GM18909 (cell line): ENCODE results near the gene IGFBP5.

Source experiments
- ATAC-seq: cut with Tn5 transposase; IDR thresholded peaks from one replicate; pipeline ENCODE4 v1.9.1; 2021; ENCODE audit warnings: mild to moderate bottlenecking; ENCODE audit not compliant: unreplicated experiment, poor library complexity

Gene IGFBP5, protein sequence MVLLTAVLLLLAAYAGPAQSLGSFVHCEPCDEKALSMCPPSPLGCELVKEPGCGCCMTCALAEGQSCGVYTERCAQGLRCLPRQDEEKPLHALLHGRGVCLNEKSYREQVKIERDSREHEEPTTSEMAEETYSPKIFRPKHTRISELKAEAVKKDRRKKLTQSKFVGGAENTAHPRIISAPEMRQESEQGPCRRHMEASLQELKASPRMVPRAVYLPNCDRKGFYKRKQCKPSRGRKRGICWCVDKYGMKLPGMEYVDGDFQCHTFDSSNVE

DNA sequence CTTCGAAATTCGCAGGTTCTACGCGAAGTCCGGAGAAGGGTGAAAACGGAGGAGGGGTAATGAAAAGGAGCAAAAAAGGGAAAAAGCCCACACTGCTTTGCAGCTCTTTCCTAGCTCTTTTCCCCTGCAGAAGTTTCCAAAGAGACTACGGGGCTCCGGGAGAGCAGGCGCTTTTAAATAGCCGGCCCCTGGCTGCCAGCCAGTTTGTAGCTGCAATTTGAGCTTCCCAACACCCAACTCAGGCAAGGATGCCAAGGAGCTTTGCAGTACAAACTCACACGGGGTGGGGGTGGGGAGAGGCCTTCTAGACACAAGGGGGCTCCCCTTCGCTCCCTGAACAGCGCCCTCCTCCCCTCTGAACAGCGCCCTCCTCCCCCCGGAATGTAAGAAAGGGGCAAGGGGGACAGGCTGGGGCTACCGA, at the start of gene IGFBP5:
TSS of gene IGFBP5 (minus strand) at position 149 of the 421 bp plus-strand sequence. CDS start 774 bp downstream, outside the sequence.
- no peak for ATAC-seq

DNA sequence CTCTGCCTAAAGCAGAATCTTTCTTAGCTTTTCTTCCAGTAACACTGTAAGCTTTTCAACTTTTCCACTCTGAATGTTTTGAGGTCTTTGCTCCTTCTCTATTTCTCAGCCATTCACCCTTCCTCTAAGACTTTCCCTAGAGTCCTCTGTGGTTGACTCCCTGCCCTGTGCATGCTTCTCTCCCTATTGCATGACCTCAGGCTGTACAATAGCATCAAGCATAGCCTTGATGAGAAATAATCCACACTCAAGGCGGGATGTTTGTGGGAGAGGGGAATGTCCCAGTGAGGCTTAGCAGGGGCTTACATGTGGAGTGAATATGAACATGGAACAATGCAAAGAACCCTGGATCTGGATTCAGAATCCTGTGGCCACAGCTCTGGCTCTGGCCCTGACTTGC, 48.4 kb upstream of the IGFBP5 start:
- ATAC-seq, result no peak

GRCh38 chr2:216742411-216742810, 47.1 kb upstream of the IGFBP5 start:
- no peak for ATAC-seq

DNA sequence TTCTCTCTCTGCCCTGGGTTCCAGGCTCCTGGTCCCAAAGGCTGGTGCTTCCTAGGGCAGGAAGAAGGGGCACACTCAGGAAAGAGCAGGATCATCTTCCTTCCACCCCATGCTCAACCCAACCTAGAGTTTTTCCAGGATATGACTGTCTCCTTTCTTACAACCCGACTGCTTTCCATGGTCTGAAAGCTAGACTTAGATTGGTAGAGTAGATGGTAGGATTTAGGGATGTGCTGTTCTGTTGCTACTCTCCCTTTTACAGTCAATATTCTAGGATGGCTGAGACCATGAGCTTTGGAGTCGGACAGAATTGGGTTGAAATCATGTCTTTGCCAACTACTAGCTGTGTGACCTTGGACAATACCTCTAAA, 45.9 kb upstream of the IGFBP5 start:
- ATAC-seq, result no peak

DNA sequence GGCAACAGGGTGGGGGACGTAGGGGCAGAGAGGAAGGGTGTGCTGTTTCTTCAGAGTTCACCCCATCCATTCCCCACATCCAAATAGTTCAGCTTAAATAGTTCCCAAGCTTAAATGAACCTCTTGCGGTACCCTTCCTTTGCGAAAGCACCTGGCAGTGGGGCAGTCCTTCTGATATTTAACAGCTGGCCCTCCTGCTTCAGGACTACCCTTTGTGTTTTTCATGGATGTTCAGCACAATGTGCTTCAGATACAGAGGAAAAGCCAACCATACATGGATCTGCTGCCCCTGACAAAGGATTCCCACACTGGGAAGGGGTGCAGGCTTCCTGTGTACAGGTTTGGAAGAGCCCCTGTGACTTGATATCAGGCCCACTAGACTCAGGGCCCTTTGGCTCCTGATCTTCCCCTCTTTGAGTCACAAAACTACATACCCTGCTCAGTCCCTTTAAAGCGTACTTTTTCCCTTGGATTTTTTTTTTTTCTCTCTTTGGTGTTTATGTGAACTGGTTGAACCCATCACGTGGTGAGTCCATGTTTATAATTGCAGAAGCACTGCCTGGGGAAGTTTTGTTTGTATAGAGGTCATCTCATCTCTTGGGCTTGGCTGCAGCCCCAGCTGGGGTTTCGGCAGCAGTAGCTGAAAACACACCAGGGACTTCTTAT, 45.3 kb upstream of the IGFBP5 start:
- no peak for ATAC-seq

- no peak for ATAC-seq
Observed at GRCh38 chr2:216739035-216739434, 43.7 kb upstream of the IGFBP5 start.

- no peak for ATAC-seq
Observed at GRCh38 chr2:216737676-216738075, 42.3 kb upstream of the IGFBP5 start.

GRCh38 chr2:216736326-216736725, 41.0 kb upstream of the IGFBP5 start:
- ATAC-seq, result no peak

DNA sequence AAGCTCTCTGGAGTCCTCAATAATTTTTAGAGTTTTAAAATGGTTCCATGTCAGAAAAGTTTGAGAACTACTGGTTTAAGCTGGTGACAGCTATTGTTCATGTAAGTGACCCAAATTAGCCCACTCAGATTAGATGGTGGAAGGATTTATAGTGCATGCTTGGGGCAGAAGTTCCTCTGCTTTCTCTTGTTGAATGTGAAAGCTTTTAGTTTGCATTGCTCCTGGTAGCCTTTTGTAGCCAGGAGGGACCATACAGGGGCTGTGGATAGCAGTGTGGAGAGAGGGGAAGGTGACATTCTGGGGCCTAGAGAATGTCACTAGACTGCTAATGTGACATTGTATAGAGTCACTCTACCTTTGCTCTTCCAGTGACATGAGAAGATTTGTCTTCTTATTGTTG, 40.3 kb upstream of the IGFBP5 start:
- ATAC-seq, result no peak

DNA sequence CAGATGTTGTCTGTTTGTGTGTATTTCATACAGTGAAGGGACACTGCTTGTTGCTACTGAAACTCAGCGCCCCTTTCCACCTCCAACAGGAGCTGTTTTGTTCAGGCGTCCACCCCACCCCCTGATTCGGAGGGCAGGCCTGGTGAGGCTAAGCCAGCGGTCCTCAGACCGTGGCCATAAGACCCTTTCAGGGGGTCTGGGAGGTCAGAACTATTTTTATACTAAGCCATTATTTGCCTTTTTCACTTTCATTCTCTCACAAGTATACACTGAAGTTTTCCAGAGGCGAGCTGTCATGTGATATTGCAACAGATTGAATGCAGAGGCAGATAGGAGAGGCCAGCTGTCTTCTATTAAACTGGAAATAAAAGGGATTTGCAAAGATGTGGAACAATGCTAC, 39.7 kb upstream of the IGFBP5 start:
- no peak for ATAC-seq

DNA sequence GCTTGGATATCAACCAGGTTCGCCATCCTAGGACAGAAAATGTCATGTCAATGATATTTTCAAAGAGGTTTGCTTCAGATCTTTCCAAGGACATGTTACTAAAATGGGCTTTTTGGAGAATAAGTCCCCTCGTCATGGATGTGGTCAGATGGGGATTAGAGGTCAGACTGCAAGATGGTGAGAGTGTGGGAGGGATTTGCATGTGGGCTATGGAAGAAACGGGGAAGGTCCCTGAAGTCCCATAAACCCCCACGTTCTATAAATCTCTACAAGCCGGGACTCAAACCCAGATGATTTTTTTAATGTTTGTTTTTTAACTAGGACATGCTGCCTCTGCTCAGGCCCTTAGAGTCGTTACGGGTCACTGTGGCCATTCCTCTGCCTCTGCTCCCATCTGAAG, 37.7 kb upstream of the IGFBP5 start:
- ATAC-seq, result no peak

GRCh38 chr2:216732334-216732733, 37.0 kb upstream of the IGFBP5 start:
- no peak for ATAC-seq

- no peak for ATAC-seq
Observed at GRCh38 chr2:216731465-216731864, 36.1 kb upstream of the IGFBP5 start.

GRCh38 chr2:216730871-216731270, 35.5 kb upstream of the IGFBP5 start:
- no peak for ATAC-seq

DNA sequence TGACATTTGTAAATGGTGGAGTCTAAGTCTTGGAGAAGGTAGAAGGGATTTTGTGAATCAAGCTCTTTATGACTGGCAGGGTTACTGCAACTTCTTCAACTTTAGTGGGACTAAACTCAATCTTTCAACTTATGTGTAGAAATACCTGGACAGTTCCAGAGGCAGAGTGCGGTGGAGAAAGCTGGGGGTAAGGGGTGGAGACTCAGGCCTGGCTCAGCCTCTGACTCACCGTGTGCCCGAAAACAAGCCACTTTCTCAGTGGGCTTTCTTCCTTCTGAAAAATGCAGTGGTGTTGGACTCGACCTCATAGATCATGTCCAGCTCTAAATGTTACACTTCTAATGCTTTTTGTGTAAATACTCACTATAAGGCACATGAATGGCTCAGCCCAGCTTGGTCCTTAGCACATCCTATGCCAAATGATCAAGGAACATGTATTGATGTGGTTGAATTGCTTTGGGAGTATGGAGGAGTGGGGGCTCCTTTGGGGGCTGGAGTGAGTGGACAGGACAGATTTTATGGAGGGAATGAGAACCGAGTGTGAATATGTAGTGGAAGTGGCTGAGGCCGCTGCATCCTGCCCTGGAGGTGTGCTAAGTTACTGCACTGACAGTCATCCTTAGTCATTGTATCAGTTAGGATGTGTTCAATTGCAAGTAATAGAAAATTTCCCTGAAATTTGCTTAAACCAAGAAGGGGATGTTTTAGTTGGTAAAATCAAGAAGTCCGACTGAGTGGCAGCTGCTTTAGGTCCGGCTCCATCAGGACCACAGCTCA, 32.2 kb upstream of the IGFBP5 start:
- no peak for ATAC-seq

DNA sequence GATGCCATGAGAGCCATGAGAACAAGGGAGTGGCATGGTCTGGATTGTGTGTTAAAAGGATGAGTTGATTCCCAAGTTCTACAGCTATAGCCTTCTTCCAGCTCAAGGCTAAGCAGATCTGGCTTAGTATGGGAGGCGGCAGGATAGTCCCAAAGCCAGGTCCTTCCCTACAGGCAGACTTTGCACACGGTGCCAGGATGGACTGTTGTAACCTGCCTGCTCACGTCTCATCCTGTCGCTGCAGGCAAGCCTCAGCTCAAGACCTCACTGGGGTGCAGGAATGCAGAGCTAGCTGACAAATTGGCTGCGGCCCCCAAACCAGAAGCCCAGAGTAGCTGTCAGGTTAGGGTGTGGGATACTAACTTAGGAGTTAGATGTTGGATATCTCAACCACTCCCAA, 28.8 kb upstream of the IGFBP5 start:
- ATAC-seq, result no peak

GRCh38 chr2:216721141-216721540, 25.8 kb upstream of the IGFBP5 start:
- ATAC-seq, result no peak

DNA sequence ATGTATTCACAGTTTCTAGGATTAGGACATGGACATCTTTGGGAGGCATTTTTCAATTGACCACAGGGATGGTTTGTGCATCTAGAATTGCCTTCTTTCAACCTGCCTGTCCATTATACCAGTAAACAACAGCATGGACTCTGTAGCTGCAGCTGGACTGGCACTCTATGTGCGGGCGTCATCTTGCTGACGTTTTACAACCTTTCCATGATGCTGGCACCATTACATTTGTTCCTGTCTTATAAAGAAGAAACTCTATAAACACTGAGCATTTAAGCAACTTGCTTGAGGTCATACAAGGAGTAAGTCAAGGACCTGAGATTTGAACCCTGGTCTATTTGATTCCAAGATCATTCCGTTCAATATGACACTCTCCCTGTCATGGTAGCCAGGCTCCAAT, 25.4 kb upstream of the IGFBP5 start:
- no peak for ATAC-seq

GRCh38 chr2:216717907-216718615, 22.7 kb upstream of the IGFBP5 start:
- no peak for ATAC-seq

- ATAC-seq, result no peak
Observed at GRCh38 chr2:216717491-216717901, 22.1 kb upstream of the IGFBP5 start.

- ATAC-seq, result no peak
Observed at GRCh38 chr2:216716109-216716508, 20.8 kb upstream of the IGFBP5 start.
